Urothelium cell line (cell line): Measurements from ENCODE around the gene SLC5A3.

Experiments used
- DNase-seq: peaks from one replicate; pipeline ENCODE4 v3.0.0; 2011; ENCODE audit warnings: low spot score, mixed read lengths
- FAIRE-seq: peaks from 2 replicates; lab custom pipeline; 2011; peaks lifted over from hg19 to GRCh38; lab: Jason Lieb, UNC

SLC5A3 gene

GRCh38 chr21:34073032-34073748, at the start of gene SLC5A3, which contains the start of gene MRPS6:
TSS of gene SLC5A3 (plus strand) at chr21:34073578. CDS start at chr21:34095199, 21,621 bp downstream.
TSS of gene MRPS6 (plus strand) at chr21:34073578. CDS start at chr21:34073701, 123 bp downstream.
- DNase-seq (peak; percentile 87), FAIRE-seq (no peak)

GRCh38 chr21:34023691-34024373, 49.5 kb upstream of the SLC5A3 start:
- FAIRE-seq: no peak
- no peak for DNase-seq

GRCh38 chr21:34024374-34024693, 49.0 kb upstream of the SLC5A3 start:
- no peak for DNase-seq
- FAIRE-seq: no peak

GRCh38 chr21:34027721-34028461, 45.5 kb upstream of the SLC5A3 start:
- DNase-seq: no peak
- no peak for FAIRE-seq

GRCh38 chr21:34029743-34030528, 43.4 kb upstream of the SLC5A3 start:
- peak; percentile 62 for DNase-seq
- FAIRE-seq: no peak

GRCh38 chr21:34031835-34032370, 41.5 kb upstream of the SLC5A3 start:
- FAIRE-seq (no peak), DNase-seq (no peak)

GRCh38 chr21:34034369-34035014, 38.9 kb upstream of the SLC5A3 start:
- FAIRE-seq (no peak), DNase-seq (no peak)

GRCh38 chr21:34035619-34036354, 37.6 kb upstream of the SLC5A3 start:
- DNase-seq: no peak
- FAIRE-seq: no peak

- FAIRE-seq: no peak
- peak; percentile 67 for DNase-seq
Observed at GRCh38 chr21:34037009-34037795, 36.2 kb upstream of the SLC5A3 start.

GRCh38 chr21:34039678-34040382, 33.5 kb upstream of the SLC5A3 start:
- DNase-seq: no peak
- no peak for FAIRE-seq

GRCh38 chr21:34042735-34043134, 30.6 kb upstream of the SLC5A3 start:
- DNase-seq (no peak), FAIRE-seq (no peak)

GRCh38 chr21:34043333-34043732, 30.0 kb upstream of the SLC5A3 start:
- no peak for DNase-seq

GRCh38 chr21:34046917-34047316, 26.5 kb upstream of the SLC5A3 start:
- FAIRE-seq: no peak
- DNase-seq: no peak

More at GRCh38 chr21:34043333-34043732, 30.0 kb upstream of the SLC5A3 start:
- FAIRE-seq: no peak

GRCh38 chr21:34047835-34048234, 25.5 kb upstream of the SLC5A3 start:
- no peak for DNase-seq
- FAIRE-seq: no peak

GRCh38 chr21:34052171-34052570, 21.2 kb upstream of the SLC5A3 start:
- FAIRE-seq: no peak
- DNase-seq: no peak

GRCh38 chr21:34054259-34054658, 19.1 kb upstream of the SLC5A3 start:
- FAIRE-seq: no peak
- DNase-seq: no peak

- FAIRE-seq: no peak
- no peak for DNase-seq
Observed at GRCh38 chr21:34055615-34056014, 17.8 kb upstream of the SLC5A3 start.

GRCh38 chr21:34061983-34062382, 11.4 kb upstream of the SLC5A3 start:
- FAIRE-seq: no peak
- no peak for DNase-seq
